Right atrium auricular region (tissue), 2 donors: ENCODE measurements around the gene TFG. TPM values are rescaled to one million over a fixed set of nuclear protein-coding genes. Genes with fewer than 3 reads are reported as not detected.
A peak's percentile ranks its signal among the peaks of the same experiment; 100 is the strongest.

Source experiments
- DNase-seq: peaks from one replicate; pipeline ENCODE4 v3.0.0-alpha.2; 2019; ENCODE audit warnings: low spot score
- H3K27ac ChIP-seq, 2 donors: fragments of 200-600 bp; sonication (generic); 1 replicate in 1 of 2; 2 replicates in 1 of 2; pipeline ENCODE4 v1.5.1; 2016 to 2019
- H3K27me3 ChIP-seq, 2 donors: fragments of 200-600 bp; sonication (generic); one replicate each; pipeline versions ENCODE4 v1.5.1 to v1.6.0; 2017 to 2019
- H3K36me3 ChIP-seq: fragments of 200-600 bp; sonication (generic); one replicate; pipeline ENCODE4 v1.5.1; 2016
- H3K4me1 ChIP-seq, 2 donors: fragments of 200-600 bp; sonication (generic); one replicate each; pipeline versions ENCODE4 v1.5.1 to v1.6.0; 2017 to 2019
- H3K4me3 ChIP-seq, 2 donors: fragments of 200-600 bp; sonication (generic); 1 replicate in 1 of 2; 2 replicates in 1 of 2; pipeline ENCODE4 v1.5.1; 2017 to 2019; ENCODE audit warnings: mild to moderate bottlenecking in 1 of 2, moderate library complexity in 1 of 2
- H3K9me3 ChIP-seq, 2 donors: fragments of 200-600 bp; sonication (generic); one replicate each; pipeline ENCODE4 v1.5.1; 2019
- total RNA-seq, 2 donors: library from RNA; depleted of rRNA; stranded (reverse); fragments of >200 nt; gene quantifications; one replicate each; pipeline ENCODE4 v1.1.0, GENCODE V29; 2016
- TF ChIP-seq, protein P1 (sequence below), 2 donors: fragments of 200-600 bp; sonication (generic); IDR thresholded peaks; one replicate each; pipeline ENCODE4 v1.5.1; 2019; ENCODE audit warnings: antibody characterized with exemption in 2 of 2

Gene TFG
- total RNA-seq, 2 donors from 2014 or later, result 79.1 to 111 TPM

DNA sequence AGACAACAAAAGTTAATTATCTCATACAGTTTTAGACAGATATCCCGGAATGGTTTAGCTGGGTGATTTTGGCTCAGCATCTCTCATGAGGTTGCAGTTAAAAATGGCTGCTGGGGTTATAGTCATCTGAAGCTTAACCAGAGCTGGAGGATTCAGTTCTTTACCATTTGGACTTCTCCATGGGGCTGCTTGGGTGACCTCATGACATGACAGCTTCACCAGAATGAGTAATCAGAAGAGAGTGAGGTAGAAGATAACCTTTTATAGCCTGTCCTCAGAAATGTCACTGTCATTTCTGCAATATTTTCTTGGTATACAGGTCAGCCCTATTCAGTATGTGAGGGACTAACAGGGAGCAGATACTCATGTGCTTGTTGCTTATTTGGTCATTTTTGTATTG is 30.9 kb downstream of the TFG start:
- TF ChIP-seq, protein P1, sequence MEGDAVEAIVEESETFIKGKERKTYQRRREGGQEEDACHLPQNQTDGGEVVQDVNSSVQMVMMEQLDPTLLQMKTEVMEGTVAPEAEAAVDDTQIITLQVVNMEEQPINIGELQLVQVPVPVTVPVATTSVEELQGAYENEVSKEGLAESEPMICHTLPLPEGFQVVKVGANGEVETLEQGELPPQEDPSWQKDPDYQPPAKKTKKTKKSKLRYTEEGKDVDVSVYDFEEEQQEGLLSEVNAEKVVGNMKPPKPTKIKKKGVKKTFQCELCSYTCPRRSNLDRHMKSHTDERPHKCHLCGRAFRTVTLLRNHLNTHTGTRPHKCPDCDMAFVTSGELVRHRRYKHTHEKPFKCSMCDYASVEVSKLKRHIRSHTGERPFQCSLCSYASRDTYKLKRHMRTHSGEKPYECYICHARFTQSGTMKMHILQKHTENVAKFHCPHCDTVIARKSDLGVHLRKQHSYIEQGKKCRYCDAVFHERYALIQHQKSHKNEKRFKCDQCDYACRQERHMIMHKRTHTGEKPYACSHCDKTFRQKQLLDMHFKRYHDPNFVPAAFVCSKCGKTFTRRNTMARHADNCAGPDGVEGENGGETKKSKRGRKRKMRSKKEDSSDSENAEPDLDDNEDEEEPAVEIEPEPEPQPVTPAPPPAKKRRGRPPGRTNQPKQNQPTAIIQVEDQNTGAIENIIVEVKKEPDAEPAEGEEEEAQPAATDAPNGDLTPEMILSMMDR (IDR thresholded peaks at IDR 0.05), result no peak
- H3K4me1 ChIP-seq, result no peaks in the 10 kb centered on the region
- no peaks in the 10 kb centered on the region for H3K9me3 ChIP-seq
- DNase-seq, result no peak
- no peak overlapping the region for H3K4me3 ChIP-seq
- H3K27ac ChIP-seq, result no peak overlapping the region
- peaks cover 53% of the 10 kb centered on the region for H3K36me3 ChIP-seq
- no peaks in the 10 kb centered on the region for H3K27me3 ChIP-seq

- TF ChIP-seq, protein P1 (IDR thresholded peaks at IDR 0.05), result no peak
- no peaks in the 10 kb centered on the region for H3K9me3 ChIP-seq
- no peaks in the 10 kb centered on the region for H3K27me3 ChIP-seq
- H3K27ac ChIP-seq, result no peak overlapping the region
- peaks cover 43% of the 10 kb centered on the region for H3K36me3 ChIP-seq
- DNase-seq, result no peak
- no peak overlapping the region for H3K4me3 ChIP-seq
- H3K4me1 ChIP-seq, result peaks cover 0 to 6% of the 10 kb centered on the region in 2 donors
Observed at GRCh38 chr3:100743535-100743934, 34.2 kb downstream of the TFG start.

DNA sequence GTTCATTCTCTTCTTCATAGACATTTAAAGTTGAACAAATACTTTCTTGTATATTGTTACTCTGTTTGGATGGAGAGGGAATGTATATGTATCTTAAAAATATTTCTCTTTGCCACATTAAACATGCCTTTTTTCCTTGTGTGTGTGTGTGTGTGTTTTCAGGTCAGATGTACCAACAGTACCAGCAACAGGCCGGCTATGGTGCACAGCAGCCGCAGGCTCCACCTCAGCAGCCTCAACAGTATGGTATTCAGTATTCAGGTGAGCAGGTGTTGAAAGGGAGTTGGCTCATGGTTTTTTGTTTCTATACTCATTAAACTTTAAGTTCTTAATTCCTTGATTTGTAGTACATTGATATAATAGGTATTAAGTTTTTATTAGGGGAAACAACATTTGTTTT is 35.4 kb downstream of the TFG start:
- no peak for DNase-seq
- Histone ChIP-seq H3K4me1 (peaks cover 0 to 6% of the 10 kb centered on the region in 2 donors), H3K9me3 (no peaks in the 10 kb centered on the region), H3K27me3 (no peaks in the 10 kb centered on the region), H3K36me3 (peaks cover 52% of the 10 kb centered on the region), H3K27ac (no peak overlapping the region), H3K4me3 (no peak overlapping the region)
- TF ChIP-seq, protein P1 (IDR thresholded peaks at IDR 0.05), result no peak

GRCh38 chr3:100745617-100746016 is 36.3 kb downstream of the TFG start:
- H3K4me1 ChIP-seq, result peaks cover 0 to 6% of the 10 kb centered on the region in 2 donors
- peak overlapping the region in 1 of 2 donors; percentile 20 for H3K27ac ChIP-seq
- no peak for DNase-seq
- H3K36me3 ChIP-seq, result peaks cover 52% of the 10 kb centered on the region
- H3K4me3 ChIP-seq, result no peak overlapping the region
- H3K27me3 ChIP-seq, result no peaks in the 10 kb centered on the region
- no peaks in the 10 kb centered on the region for H3K9me3 ChIP-seq
- TF ChIP-seq, protein P1 (IDR thresholded peaks at IDR 0.05), result no peak

DNA sequence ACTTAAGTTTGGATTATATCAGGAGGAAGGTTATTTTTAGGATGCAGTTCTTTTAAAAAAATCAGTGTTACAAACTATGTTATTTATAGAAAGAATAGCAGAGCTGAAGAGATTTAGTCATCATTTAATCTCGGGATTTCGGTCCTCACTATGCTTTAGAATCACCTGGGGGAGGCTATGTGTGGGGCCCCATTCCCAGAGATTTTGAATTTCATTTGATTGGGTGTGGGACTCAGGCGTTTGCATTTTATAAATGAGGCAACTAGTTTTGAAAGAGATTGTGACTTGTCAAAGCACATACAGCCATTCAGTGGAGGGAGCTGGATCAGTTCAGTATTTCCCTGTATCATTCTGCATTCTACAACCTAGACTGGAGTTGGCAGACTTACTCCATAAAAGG is 36.8 kb downstream of the TFG start:
- TF ChIP-seq, protein P1 (IDR thresholded peaks at IDR 0.05), result no peak
- DNase-seq, result no peak
- Histone ChIP-seq H3K36me3 (peaks cover 55% of the 10 kb centered on the region), H3K4me3 (no peak overlapping the region), H3K4me1 (peaks cover 0 to 6% of the 10 kb centered on the region in 2 donors), H3K27ac (peak overlapping the region; percentile 13 to 20), H3K27me3 (no peaks in the 10 kb centered on the region), H3K9me3 (no peaks in the 10 kb centered on the region)

- H3K4me3 ChIP-seq, result no peak overlapping the region
- H3K4me1 ChIP-seq, result peaks cover 0 to 6% of the 10 kb centered on the region in 2 donors
- no peak overlapping the region for H3K27ac ChIP-seq
- DNase-seq, result no peak
- H3K36me3 ChIP-seq, result peaks cover 65% of the 10 kb centered on the region
- no peaks in the 10 kb centered on the region for H3K9me3 ChIP-seq
- no peaks in the 10 kb centered on the region for H3K27me3 ChIP-seq
- TF ChIP-seq, protein P1 (IDR thresholded peaks at IDR 0.05), result no peak
Observed at GRCh38 chr3:100748220-100748619, 38.9 kb downstream of the TFG start.
